PC-3 (cell line): ENCODE results near the gene KIT. TPM values are rescaled to one million over a fixed set of nuclear protein-coding genes. Genes with fewer than 3 reads are reported as not detected.

Experiments used
- ATAC-seq: fragments of 200-7000 bp; cut with Tn5 transposase; 2 replicates; pipeline ENCODE4 v1.9.1; 2020; ENCODE audit warnings: mild to moderate bottlenecking, moderate library complexity
- BruUV-seq: library from RNA; stranded (reverse); fragments of 400-500 nt; replicated peaks from 2 replicates; lab custom pipeline; 2021; lab: Mats Ljungman, UMichigan
- CTCF ChIA-PET: fragments of 300-600 bp; sonication (Branson Sonifier 250); formaldehyde crosslinking; loops from one replicate; lab custom pipeline; 2022; ENCODE audit warnings: antibody characterized with exemption; lab: Charles Lee
- POLR2A ChIA-PET: fragments of 300-600 bp; sonication (Branson Sonifier 250); formaldehyde crosslinking; loops from one replicate; lab custom pipeline; 2022; ENCODE audit warnings: antibody characterized with exemption; ENCODE audit not compliant: unreplicated experiment; lab: Charles Lee
- DNase-seq: peaks from one replicate; pipeline ENCODE4 v3.0.0-alpha.2; 2015
- H2AFZ ChIP-seq: fragments of 300-600 bp; sonication (generic); 2 replicates; pipeline ENCODE4 v1.6.0; 2016; ENCODE audit warnings: antibody characterized with exemption, low read length
- H3F3A ChIP-seq: fragments of 300-600 bp; sonication (generic); one replicate; pipeline ENCODE4 v1.6.0; 2017; ENCODE audit warnings: antibody characterized with exemption, low read length, control low read depth, mild to moderate bottlenecking; ENCODE audit not compliant: unreplicated experiment
- H3K27ac ChIP-seq: fragments of 300-600 bp; sonication (generic); 2 replicates; pipeline ENCODE4 v1.5.1; 2016; ENCODE audit warnings: mild to moderate bottlenecking, low read length
- H3K27me3 ChIP-seq: fragments of 300-600 bp; sonication (generic); 2 replicates; pipeline ENCODE4 v1.6.1; 2016; ENCODE audit warnings: low read length, mixed read lengths
- H3K36me3 ChIP-seq: fragments of 300-600 bp; sonication (generic); 2 replicates; pipeline ENCODE4 v1.6.1; 2016; ENCODE audit warnings: low read depth, mixed run types, low read length, mixed read lengths
- H3K4me1 ChIP-seq: fragments of 300-600 bp; sonication (generic); 2 replicates; pipeline ENCODE4 v1.5.1; 2016; ENCODE audit warnings: low read length; ENCODE audit not compliant: insufficient read depth
- H3K4me2 ChIP-seq: fragments of 300-600 bp; sonication (generic); 2 replicates; pipeline ENCODE4 v1.6.0; 2016; ENCODE audit warnings: low read length
- H3K4me3 ChIP-seq: fragments of 300-600 bp; sonication (generic); 2 replicates; pipeline ENCODE4 v1.5.1; 2016; ENCODE audit warnings: mild to moderate bottlenecking, low read length, mixed read lengths
- H3K79me2 ChIP-seq: fragments of 300-600 bp; sonication (generic); 2 replicates; pipeline ENCODE4 v1.6.1; 2017; ENCODE audit warnings: low read length, mixed read lengths
- H3K9ac ChIP-seq: fragments of 300-600 bp; sonication (generic); 2 replicates; pipeline ENCODE4 v1.6.0; 2016; ENCODE audit warnings: mild to moderate bottlenecking, low read length
- H3K9me2 ChIP-seq: fragments of 300-600 bp; sonication (generic); replicated peaks from 2 replicates; pipeline ENCODE4 v1.6.1; 2016; ENCODE audit warnings: mixed run types, low read length, mixed read lengths
- H3K9me3 ChIP-seq: fragments of 300-600 bp; sonication (generic); 2 replicates; pipeline ENCODE4 v1.6.1; 2016; ENCODE audit warnings: low read length, mixed read lengths
- H4K20me1 ChIP-seq: fragments of 300-600 bp; sonication (generic); 2 replicates; pipeline ENCODE4 v1.6.1; 2016; ENCODE audit warnings: low read length, mixed read lengths
- EZH2 ChIP-seq: fragments of 300-600 bp; sonication (generic); IDR thresholded peaks from one replicate; pipeline ENCODE4 v1.6.1; 2017; ENCODE audit warnings: antibody characterized with exemption, mild to moderate bottlenecking, low read length; ENCODE audit not compliant: unreplicated experiment
- EZH2phosphoT487 ChIP-seq: fragments of 300-600 bp; sonication (generic); IDR thresholded peaks from 2 replicates; pipeline ENCODE4 v1.6.1; 2018; ENCODE audit warnings: mild to moderate bottlenecking, antibody characterized with exemption, low read length, borderline replicate concordance
- intact Hi-C: fragments of 100-400 bp; cut with micrococcal nuclease; formaldehyde crosslinking; loops from 2 replicates; pipeline ENCODE4 v1.9.0; 2023
- total RNA-seq: library from RNA; depleted of rRNA; stranded (reverse); fragments of >200 nt; gene quantifications from 2 replicates; pipeline ENCODE4 v1.2.3, GENCODE V29; 2014
- TF ChIP-seq, protein P1 (sequence below): fragments of 300-600 bp; sonication (generic); conservative IDR thresholded peaks from 2 replicates; pipeline ENCODE4 v1.5.1; 2017; ENCODE audit warnings: antibody characterized with exemption, low read depth, mild to moderate bottlenecking, low read length

Gene KIT
- total RNA-seq, 1 experiment from 2014 or later: not detected

DNA sequence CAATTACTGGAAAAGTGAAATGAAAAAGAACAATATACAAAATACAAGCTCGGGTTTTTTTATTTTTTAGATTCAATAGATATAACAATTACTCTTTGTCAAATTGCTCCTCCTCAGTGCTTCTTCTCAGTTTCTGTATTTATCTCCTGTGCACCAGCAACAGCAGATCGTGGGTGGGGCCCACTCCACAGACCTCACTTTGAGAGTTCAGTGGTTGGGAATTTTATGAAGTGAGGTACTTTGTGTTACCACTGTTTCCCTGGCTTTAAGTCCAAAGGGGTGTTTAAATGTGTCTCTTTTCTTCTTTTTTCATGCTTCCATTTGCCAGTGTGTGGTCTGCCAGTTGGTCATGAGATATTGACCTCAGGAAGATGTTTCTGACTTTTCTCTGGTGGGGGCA lies 54.4 kb downstream of the KIT start:
- no peak for DNase-seq
- intact Hi-C loops: no loop called here
- Histone ChIP-seq H3K4me1 (no peaks in the 10 kb centered on the region), H3K79me2 (no peaks in the 10 kb centered on the region), H4K20me1 (no peaks in the 10 kb centered on the region), H3K4me3 (no peak overlapping the region), H3K27ac (no peak overlapping the region), H2AFZ (no peak overlapping the region), H3K4me2 (no peak overlapping the region), H3K9ac (no peak overlapping the region), H3K36me3 (no peaks in the 10 kb centered on the region), H3K9me2 (no peaks in the 10 kb centered on the region), H3F3A (no peaks in the 10 kb centered on the region), H3K9me3 (no peaks in the 10 kb centered on the region), H3K27me3 (peaks cover 92% of the 10 kb centered on the region)
- ChIA-PET POLR2A (no interaction called here), CTCF (no interaction called here)
- BruUV-seq: no TSS peak
- ATAC-seq: no peak
- TF ChIP-seq EZH2phosphoT487: no peak
- TF ChIP-seq EZH2: no peak
- TF ChIP-seq, protein P1, sequence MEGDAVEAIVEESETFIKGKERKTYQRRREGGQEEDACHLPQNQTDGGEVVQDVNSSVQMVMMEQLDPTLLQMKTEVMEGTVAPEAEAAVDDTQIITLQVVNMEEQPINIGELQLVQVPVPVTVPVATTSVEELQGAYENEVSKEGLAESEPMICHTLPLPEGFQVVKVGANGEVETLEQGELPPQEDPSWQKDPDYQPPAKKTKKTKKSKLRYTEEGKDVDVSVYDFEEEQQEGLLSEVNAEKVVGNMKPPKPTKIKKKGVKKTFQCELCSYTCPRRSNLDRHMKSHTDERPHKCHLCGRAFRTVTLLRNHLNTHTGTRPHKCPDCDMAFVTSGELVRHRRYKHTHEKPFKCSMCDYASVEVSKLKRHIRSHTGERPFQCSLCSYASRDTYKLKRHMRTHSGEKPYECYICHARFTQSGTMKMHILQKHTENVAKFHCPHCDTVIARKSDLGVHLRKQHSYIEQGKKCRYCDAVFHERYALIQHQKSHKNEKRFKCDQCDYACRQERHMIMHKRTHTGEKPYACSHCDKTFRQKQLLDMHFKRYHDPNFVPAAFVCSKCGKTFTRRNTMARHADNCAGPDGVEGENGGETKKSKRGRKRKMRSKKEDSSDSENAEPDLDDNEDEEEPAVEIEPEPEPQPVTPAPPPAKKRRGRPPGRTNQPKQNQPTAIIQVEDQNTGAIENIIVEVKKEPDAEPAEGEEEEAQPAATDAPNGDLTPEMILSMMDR: no peak

DNA sequence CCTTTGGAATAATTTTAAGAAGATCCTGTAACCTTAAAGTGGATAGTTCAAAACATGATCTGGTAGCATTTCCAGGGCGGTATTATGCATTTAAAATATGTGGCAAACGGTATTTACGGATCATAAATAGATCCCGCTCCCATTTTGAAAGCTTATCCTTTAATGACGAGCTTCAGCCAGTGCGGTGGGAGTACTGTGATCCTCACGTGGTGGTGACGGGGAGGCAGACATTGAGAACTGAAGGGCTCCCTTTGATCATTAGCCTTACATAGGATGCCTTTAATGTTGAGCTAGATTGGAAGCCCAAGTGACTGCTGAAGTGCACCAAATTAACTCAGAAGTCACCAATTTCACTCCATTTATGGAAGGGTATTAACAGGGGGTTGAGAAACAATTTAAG lies 56.9 kb downstream of the KIT start:
- H3K79me2 ChIP-seq: no peaks in the 10 kb centered on the region
- TF ChIP-seq EZH2: no peak
- TF ChIP-seq EZH2phosphoT487: no peak
- TF ChIP-seq, protein P1: no peak
- H3K27me3 ChIP-seq: peaks cover 93% of the 10 kb centered on the region
- no peaks in the 10 kb centered on the region for H3K36me3 ChIP-seq
- BruUV-seq: no TSS peak
- H2AFZ ChIP-seq: no peak overlapping the region
- H4K20me1 ChIP-seq: no peaks in the 10 kb centered on the region
- intact Hi-C loops: no loop called here
- CTCF ChIA-PET: no interaction called here
- no peak for DNase-seq
- no peak overlapping the region for H3K4me3 ChIP-seq
- ATAC-seq: no peak
- no peak overlapping the region for H3K9ac ChIP-seq
- no peak overlapping the region for H3K4me2 ChIP-seq
- H3K27ac ChIP-seq: no peak overlapping the region
- no peaks in the 10 kb centered on the region for H3K9me3 ChIP-seq
- no peaks in the 10 kb centered on the region for H3K4me1 ChIP-seq
- H3K9me2 ChIP-seq: no peaks in the 10 kb centered on the region
- POLR2A ChIA-PET: no interaction called here
- H3F3A ChIP-seq: no peaks in the 10 kb centered on the region

DNA sequence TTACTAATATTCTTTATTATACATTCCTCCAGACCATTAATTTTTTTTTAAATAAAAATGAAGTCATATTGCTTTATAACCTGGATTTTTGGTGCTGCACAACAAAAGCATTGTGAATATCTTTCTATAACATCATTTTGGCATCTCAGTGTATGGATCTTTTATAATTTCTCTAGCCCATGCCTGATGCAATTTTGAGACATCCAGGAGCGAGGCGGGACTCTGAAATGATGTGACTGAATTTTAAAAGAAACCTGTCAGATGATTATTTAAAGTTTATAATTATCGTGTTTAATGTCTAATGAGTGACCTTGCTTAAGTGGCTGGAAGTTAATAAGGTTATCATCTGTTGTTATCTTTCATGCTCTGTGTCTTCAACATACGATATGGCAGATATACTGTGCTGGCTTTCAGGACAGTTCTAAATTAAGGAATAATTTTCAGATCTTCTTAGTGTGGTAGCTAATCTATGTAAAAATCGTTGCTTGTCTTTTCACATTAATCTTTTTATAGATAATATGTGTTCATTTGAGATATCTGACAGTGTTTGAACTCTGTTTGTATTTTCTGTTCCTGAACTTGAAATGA lies 58.8 kb downstream of the KIT start:
- Histone ChIP-seq H3K36me3 (no peaks in the 10 kb centered on the region), H3K4me1 (no peaks in the 10 kb centered on the region), H3K9ac (no peak overlapping the region), H3F3A (no peaks in the 10 kb centered on the region), H3K4me3 (no peak overlapping the region), H3K79me2 (no peaks in the 10 kb centered on the region), H3K4me2 (no peak overlapping the region), H3K27me3 (peaks cover 94% of the 10 kb centered on the region), H4K20me1 (no peaks in the 10 kb centered on the region), H3K9me2 (no peaks in the 10 kb centered on the region), H2AFZ (no peak overlapping the region), H3K9me3 (no peaks in the 10 kb centered on the region), H3K27ac (no peak overlapping the region)
- CTCF ChIA-PET: no interaction called here
- ATAC-seq (no peak), DNase-seq (no peak)
- TF ChIP-seq, protein P1: no peak
- no peak for TF ChIP-seq EZH2
- TF ChIP-seq EZH2phosphoT487: no peak
- POLR2A ChIA-PET: no interaction called here
- intact Hi-C loops: no loop called here
- BruUV-seq: no TSS peak
